Loucy (cell line): ENCODE results near the gene PEDS1.

Experiments used
- H2AFZ ChIP-seq: fragments of 200-600 bp; sonication (generic); 2 replicates; pipeline ENCODE4 v1.6.0; 2016; ENCODE audit warnings: antibody characterized with exemption, mild to moderate bottlenecking, low read length, moderate library complexity
- H3F3A ChIP-seq: fragments of 200-600 bp; 2 replicates; pipeline ENCODE4 v1.6.0; 2016; ENCODE audit warnings: antibody characterized with exemption, low read depth, mild to moderate bottlenecking
- H3K27me3 ChIP-seq: fragments of 200-600 bp; sonication (generic); 2 replicates; pipeline ENCODE4 v1.6.1; 2014; ENCODE audit warnings: low read length, mild to moderate bottlenecking; ENCODE audit not compliant: insufficient read depth, poor library complexity, severe bottlenecking
- H3K36me3 ChIP-seq: fragments of 200-600 bp; sonication (generic); 2 replicates; pipeline ENCODE4 v1.6.1; 2016; ENCODE audit warnings: low read length; ENCODE audit not compliant: insufficient read depth
- H3K4me1 ChIP-seq: fragments of 200-600 bp; sonication (generic); 2 replicates; pipeline ENCODE4 v1.5.1; 2014; ENCODE audit warnings: low read length, mild to moderate bottlenecking; ENCODE audit not compliant: insufficient read depth, poor library complexity, severe bottlenecking
- H3K4me2 ChIP-seq: fragments of 200-600 bp; sonication (generic); 2 replicates; pipeline ENCODE4 v1.6.0; 2014; ENCODE audit warnings: antibody characterized with exemption, low read length, low read depth, mild to moderate bottlenecking; ENCODE audit not compliant: poor library complexity, severe bottlenecking
- H3K4me3 ChIP-seq: fragments of 200-600 bp; sonication (generic); 2 replicates; pipeline ENCODE4 v1.5.1; 2014; ENCODE audit warnings: low read length, mild to moderate bottlenecking, mixed read lengths; ENCODE audit not compliant: poor library complexity, severe bottlenecking
- H3K79me2 ChIP-seq: fragments of 200-600 bp; sonication (generic); 2 replicates; pipeline ENCODE4 v1.6.1; 2014; ENCODE audit warnings: low read length; ENCODE audit not compliant: insufficient read depth
- H3K9ac ChIP-seq: fragments of 200-600 bp; sonication (generic); 2 replicates; pipeline ENCODE4 v1.6.0; 2014; ENCODE audit warnings: mild to moderate bottlenecking, low read depth, low read length, moderate library complexity; ENCODE audit not compliant: poor library complexity, severe bottlenecking
- H3K9me2 ChIP-seq: fragments of 200-600 bp; sonication (generic); replicated peaks from 2 replicates; pipeline ENCODE4 v1.6.1; 2016; ENCODE audit warnings: low read depth, low read length, mixed read lengths
- H3K9me3 ChIP-seq: fragments of 200-600 bp; sonication (generic); 2 replicates; pipeline ENCODE4 v1.6.1; 2014; ENCODE audit warnings: mild to moderate bottlenecking, antibody characterized with exemption, low read length, low read depth; ENCODE audit not compliant: insufficient read depth
- H4K20me1 ChIP-seq: fragments of 200-600 bp; sonication (generic); 2 replicates; pipeline ENCODE4 v1.6.0; 2014; ENCODE audit warnings: antibody characterized with exemption, low read length, mild to moderate bottlenecking; ENCODE audit not compliant: insufficient read depth, poor library complexity, severe bottlenecking
- CTCF ChIP-seq: fragments of 200-600 bp; sonication (generic); conservative IDR thresholded peaks from 2 replicates; pipeline ENCODE4 v1.5.1; 2014; ENCODE audit warnings: mild to moderate bottlenecking, antibody characterized with exemption, low read length
- EZH2phosphoT487 ChIP-seq: fragments of 200-600 bp; IDR thresholded peaks from 2 replicates; pipeline ENCODE4 v1.6.1; 2018; ENCODE audit warnings: antibody characterized with exemption, mild to moderate bottlenecking, moderate library complexity, borderline replicate concordance

The PEDS1 gene

GRCh38 chr20:50113420-50114224, 39.9 kb downstream of the PEDS1 start:
- Histone ChIP-seq H3K9ac (peak overlapping the region; percentile 79), H3K9me2 (no peaks in the 10 kb centered on the region), H3F3A (peaks cover 13% of the 10 kb centered on the region), H3K36me3 (no peaks in the 10 kb centered on the region), H2AFZ (peak overlapping the region; percentile 69), H4K20me1 (peaks cover 36% of the 10 kb centered on the region), H3K4me3 (peak overlapping the region; percentile 95), H3K9me3 (no peaks in the 10 kb centered on the region), H3K4me2 (peak overlapping the region; percentile 99), H3K4me1 (peaks cover 53% of the 10 kb centered on the region), H3K79me2 (peaks cover 55% of the 10 kb centered on the region), H3K27me3 (no peaks in the 10 kb centered on the region)
- TF ChIP-seq EZH2phosphoT487 (no peak), CTCF (no peak)

- Histone ChIP-seq H3K9me3 (no peaks in the 10 kb centered on the region), H3K4me1 (peaks cover 61% of the 10 kb centered on the region), H3K27me3 (no peaks in the 10 kb centered on the region), H4K20me1 (peaks cover 44% of the 10 kb centered on the region), H3K4me3 (peak within 1 kb of the TSS; percentile 95), H3K9ac (peak within 1 kb of the TSS; percentile 79), H3F3A (peaks cover 13% of the 10 kb centered on the region), H3K4me2 (peak within 1 kb of the TSS; percentile 99), H3K36me3 (no peaks in the 10 kb centered on the region), H3K79me2 (peaks cover 64% of the 10 kb centered on the region), H2AFZ (peak within 1 kb of the TSS; percentile 69), H3K9me2 (no peaks in the 10 kb centered on the region)
- TF ChIP-seq CTCF: peak; percentile 49
- TF ChIP-seq EZH2phosphoT487: no peak
Measured at GRCh38 chr20:50112512-50113419, 40.8 kb downstream of the PEDS1 start, which contains the start of gene UBE2V1. UBE2V1 (minus strand) TSS chr20:50113150; CDS start chr20:50113128, 22 bp downstream.

GRCh38 chr20:50111829-50112495, 41.6 kb downstream of the PEDS1 start:
- peaks cover 13% of the 10 kb centered on the region for H3F3A ChIP-seq
- peak overlapping the region; percentile 79 for H3K9ac ChIP-seq
- no peak for TF ChIP-seq CTCF
- no peak for TF ChIP-seq EZH2phosphoT487
- peaks cover 72% of the 10 kb centered on the region for H3K79me2 ChIP-seq
- peak overlapping the region; percentile 95 for H3K4me3 ChIP-seq
- no peaks in the 10 kb centered on the region for H3K36me3 ChIP-seq
- no peaks in the 10 kb centered on the region for H3K9me2 ChIP-seq
- no peaks in the 10 kb centered on the region for H3K27me3 ChIP-seq
- no peak overlapping the region for H2AFZ ChIP-seq
- H3K9me3 ChIP-seq: no peaks in the 10 kb centered on the region
- peaks cover 69% of the 10 kb centered on the region for H3K4me1 ChIP-seq
- H4K20me1 ChIP-seq: peaks cover 52% of the 10 kb centered on the region
- peak overlapping the region; percentile 98 for H3K4me2 ChIP-seq
